ENCODE data around the gene LGR5.

The LGR5 gene

DNA sequence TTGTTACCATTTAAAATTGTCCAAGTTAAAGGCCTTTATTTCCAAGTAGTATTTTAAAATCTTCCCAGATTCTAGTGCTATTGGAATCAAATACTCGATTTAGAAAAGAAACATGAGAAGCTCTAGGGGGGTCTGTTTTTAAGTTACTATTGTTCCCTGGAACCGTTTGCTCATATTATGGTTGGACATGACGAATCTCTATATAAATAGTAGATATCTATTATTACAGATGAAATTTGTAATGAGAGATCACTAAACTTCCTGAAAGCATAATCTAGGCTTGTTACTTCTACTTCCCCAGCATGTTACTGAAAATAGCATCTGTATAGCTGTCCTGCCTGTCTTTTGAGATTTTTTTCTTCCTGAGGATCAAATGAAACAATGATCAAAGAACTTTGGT, 70.1 kb downstream of the LGR5 start:
- H3K27ac ChIP-seq, result peak overlapping the region; percentile 59
- TF ChIP-seq, protein P1, sequence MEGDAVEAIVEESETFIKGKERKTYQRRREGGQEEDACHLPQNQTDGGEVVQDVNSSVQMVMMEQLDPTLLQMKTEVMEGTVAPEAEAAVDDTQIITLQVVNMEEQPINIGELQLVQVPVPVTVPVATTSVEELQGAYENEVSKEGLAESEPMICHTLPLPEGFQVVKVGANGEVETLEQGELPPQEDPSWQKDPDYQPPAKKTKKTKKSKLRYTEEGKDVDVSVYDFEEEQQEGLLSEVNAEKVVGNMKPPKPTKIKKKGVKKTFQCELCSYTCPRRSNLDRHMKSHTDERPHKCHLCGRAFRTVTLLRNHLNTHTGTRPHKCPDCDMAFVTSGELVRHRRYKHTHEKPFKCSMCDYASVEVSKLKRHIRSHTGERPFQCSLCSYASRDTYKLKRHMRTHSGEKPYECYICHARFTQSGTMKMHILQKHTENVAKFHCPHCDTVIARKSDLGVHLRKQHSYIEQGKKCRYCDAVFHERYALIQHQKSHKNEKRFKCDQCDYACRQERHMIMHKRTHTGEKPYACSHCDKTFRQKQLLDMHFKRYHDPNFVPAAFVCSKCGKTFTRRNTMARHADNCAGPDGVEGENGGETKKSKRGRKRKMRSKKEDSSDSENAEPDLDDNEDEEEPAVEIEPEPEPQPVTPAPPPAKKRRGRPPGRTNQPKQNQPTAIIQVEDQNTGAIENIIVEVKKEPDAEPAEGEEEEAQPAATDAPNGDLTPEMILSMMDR (conservative IDR thresholded peaks at IDR 0.05), result no peak

DNA sequence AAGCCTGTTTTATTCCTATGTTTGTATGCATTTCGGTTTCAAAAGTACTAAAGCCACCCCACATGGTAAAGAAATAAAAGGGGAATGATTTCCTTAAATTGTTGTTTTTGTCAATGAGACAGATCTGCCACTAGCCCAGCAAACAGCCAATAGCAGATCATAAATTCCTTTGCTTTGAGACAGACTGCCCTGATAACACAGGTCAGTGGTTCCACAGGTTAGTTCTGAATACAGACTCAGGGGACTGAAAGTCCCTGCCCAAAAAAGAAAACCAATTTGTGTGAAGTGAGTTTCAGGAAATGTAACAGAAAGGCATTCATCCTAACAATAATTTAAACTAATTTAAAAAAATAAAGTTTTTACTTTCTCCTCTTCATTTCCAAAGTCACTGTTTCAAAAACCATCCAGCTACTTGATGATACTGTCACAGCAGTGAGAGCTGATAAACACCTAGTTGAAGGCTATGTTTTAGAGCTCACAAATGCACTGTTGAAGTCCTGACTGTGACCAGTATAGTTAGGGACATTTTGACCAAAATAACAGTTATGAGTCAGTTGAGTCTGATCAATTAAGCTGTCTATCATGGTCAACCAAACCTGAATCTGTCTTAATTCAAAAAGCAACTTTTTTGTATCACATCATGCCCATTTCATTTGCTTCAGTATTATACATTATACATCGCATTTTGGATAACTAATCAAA, 77.7 kb downstream of the LGR5 start:
- H3K27ac ChIP-seq, result no peak overlapping the region

DNA sequence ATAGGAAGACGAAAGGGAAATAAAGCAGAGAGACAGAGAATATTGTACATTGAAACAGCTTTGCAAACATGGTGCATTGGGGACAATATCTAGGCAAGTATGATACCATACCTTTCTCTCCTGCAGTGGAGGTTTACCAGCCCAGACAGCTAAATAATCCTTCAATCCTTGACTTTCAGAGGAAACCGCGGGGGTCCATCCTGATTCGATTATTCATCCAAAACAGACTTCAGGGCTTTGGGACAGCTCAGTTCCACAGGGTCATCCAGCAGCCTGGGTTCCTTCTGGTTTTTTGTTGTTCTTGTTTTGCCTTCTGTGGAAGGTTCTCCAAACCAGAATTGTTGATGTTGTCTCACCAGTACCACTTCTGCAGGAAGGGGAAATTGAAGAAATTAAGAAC, 81.5 kb downstream of the LGR5 start:
- TF ChIP-seq, protein P1 (conservative IDR thresholded peaks at IDR 0.05), result no peak
- H3K27ac ChIP-seq, result no peak overlapping the region

More for the DNA sequence above, 77.7 kb downstream of the LGR5 start:
- TF ChIP-seq, protein P1 (conservative IDR thresholded peaks at IDR 0.05), result no peak

DNA sequence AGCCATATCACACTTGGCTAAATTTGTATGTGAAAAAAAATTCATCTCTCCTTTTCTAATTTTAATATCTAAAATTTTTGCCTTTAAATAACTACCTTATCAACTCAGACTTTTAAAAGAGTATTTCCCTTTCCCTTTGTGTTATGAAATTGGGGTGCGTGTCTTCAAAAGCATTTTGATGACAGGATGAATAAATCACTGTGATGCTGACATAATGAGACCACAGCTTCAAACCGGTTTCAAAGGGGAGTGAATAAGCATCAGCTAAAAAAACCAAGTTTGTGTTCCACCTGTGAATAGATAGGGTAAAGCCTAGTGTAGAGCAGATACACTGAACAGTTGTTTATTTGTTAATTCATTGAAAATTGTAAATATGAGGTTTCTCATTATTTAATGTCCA, 85.0 kb downstream of the LGR5 start:
- TF ChIP-seq, protein P1 (conservative IDR thresholded peaks at IDR 0.05), result no peak
- no peak overlapping the region for H3K27ac ChIP-seq

DNA sequence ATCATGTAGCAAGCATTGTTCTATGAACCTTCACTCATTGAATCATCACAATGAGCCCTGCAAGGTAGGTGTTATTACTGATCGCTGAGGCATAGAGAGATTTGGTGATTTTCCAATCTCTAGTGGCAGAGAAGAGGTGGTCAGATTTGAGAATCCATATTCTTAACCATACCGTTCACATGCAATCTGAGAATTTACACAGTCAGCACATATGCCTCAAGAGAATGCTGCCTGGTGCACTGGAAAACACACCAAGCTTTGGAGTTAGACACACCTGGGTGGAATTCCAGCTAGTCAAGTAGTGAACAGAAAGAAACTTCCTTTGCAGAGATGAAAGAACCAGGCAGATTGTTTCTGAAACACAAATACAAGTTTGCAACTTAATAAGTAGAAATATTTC, 94.1 kb downstream of the LGR5 start:
- H3K27ac ChIP-seq, result no peak overlapping the region
- TF ChIP-seq, protein P1 (conservative IDR thresholded peaks at IDR 0.05), result no peak

DNA sequence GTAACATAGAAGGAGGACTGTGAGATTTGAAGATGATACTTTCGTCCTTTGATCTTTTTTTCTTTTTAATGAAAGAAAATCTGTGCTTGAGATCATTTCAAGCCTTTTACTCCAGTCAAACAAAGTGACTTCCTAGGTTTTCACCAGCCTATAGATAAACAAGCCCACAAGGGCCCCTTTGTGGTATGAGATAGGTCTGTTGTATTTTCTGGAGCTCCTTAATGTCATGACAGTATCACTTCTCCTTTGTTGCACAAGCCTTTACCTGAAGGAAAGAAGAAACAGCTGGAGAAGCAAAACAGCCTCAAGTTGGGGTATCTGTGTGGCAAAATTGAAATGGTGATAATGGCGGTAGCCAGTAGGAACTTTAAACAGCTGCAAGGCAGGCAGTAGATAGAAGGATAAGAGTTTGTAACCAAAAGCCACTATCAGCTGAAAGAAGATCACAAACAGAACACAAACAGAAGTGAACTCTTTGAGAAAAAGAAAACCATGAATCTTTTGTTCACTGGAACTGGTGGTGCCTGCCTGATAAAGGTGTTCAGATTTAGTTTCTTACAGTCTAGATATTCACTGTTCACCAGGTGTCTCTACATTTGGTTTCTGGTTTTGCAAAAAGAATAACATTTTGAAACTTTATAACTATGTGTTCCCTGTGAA, 96.8 kb downstream of the LGR5 start:
- TF ChIP-seq, protein P1 (conservative IDR thresholded peaks at IDR 0.05), result no peak
- no peak overlapping the region for H3K27ac ChIP-seq

DNA sequence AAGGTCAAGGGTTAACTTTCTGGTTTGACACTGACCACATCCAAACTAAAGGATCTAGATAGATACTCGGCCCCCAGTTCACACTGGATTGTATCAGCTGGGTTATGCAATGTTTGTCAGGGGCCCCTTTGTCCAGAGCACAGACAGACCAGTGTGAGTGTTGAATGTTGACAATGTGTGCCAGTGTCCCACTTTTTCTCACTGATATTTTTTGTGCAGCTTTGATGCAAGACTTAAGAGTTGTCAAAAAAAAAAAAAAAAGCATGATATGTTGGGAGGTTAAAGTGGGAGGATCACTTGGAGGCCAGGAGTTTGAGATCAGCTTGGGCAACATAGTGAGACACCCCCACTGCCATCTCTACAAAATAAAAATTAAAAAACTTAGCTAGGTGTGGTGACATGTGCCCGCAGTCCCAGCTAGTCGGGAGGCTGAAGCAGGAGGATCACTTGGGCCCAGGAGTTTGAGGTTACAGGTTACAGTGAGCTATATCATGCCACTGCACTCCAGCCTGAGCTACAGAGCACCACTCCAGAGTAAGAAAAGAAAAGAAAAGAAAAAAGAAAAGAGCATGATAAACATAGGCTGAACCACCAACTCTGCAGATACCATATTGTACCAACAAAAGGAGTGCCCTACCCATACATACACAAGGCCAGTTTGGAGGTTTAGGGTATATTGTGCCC, 97.5 kb downstream of the LGR5 start:
- H3K27ac ChIP-seq, result no peak overlapping the region
- TF ChIP-seq, protein P1 (conservative IDR thresholded peaks at IDR 0.05), result no peak

Measured in VCaP (cell line).